GM12875 (cell line): Measurements from ENCODE around the gene PNKD.

ENCODE experiments used
- H3K4me3 ChIP-seq: one replicate; pipeline ENCODE4 v1.5.1; 2011; ENCODE audit warnings: low read depth, low read length, control low read depth
- CTCF ChIP-seq: IDR thresholded peaks from 2 replicates; pipeline ENCODE4 v1.5.1; 2011; ENCODE audit warnings: low read depth, mild to moderate bottlenecking, control low read depth, inconsistent platforms, low read length, moderate library complexity, borderline replicate concordance; ENCODE audit not compliant: insufficient read depth

The PNKD gene

GRCh38 chr2:218342837-218343236 is 72.5 kb downstream of the PNKD start:
- no peak overlapping the region for H3K4me3 ChIP-seq
- TF ChIP-seq CTCF, result no peak

GRCh38 chr2:218343591-218343990 is 73.3 kb downstream of the PNKD start:
- no peak overlapping the region for H3K4me3 ChIP-seq
- TF ChIP-seq CTCF, result no peak

- H3K4me3 ChIP-seq, result no peak overlapping the region
- no peak for TF ChIP-seq CTCF
Observed at GRCh38 chr2:218344090-218344754, 73.9 kb downstream of the PNKD start.

- no peak for TF ChIP-seq CTCF
- no peak overlapping the region for H3K4me3 ChIP-seq
Observed at GRCh38 chr2:218344755-218345417, 74.6 kb downstream of the PNKD start.

- no peak overlapping the region for H3K4me3 ChIP-seq
- no peak for TF ChIP-seq CTCF
Observed at GRCh38 chr2:218345491-218346236, 75.3 kb downstream of the PNKD start.

GRCh38 chr2:218347172-218347571 is 76.9 kb downstream of the PNKD start:
- TF ChIP-seq CTCF, result no peak

GRCh38 chr2:218354045-218354444 is 83.7 kb downstream of the PNKD start:
- no peak overlapping the region for H3K4me3 ChIP-seq
- TF ChIP-seq CTCF, result no peak

More at GRCh38 chr2:218347172-218347571, 76.9 kb downstream of the PNKD start:
- H3K4me3 ChIP-seq, result no peak overlapping the region
